ENCODE data around the gene CNTNAP2.

DNA sequence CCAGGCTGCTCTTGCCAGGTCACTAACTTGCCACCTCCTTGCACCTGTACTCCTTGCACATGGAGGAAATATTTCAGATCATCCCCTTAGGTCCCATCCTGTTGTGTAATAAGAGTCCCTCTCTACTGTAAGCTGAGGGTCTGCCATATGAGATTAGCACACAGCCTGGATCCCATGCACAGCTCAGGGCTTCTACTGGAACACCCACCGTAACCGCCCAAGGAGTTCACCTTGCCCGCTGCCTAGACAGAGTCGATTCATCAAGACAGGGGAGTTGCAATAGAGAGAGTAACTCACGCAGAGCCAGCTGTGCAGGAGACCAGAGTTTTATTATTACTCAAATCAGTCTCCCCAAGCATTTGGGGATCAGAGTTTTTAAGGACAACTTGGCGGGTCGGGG is 1779.5 kb downstream of the CNTNAP2 start:
- TF ChIP-seq CTCF (IDR thresholded peaks at IDR 0.05) (no peak), POLR2A (IDR thresholded peaks at IDR 0.05) (no peak)
